Measurements from ENCODE around the gene KATNAL2.

Gene KATNAL2

GRCh38 chr18:46917108-46917802, at the start of gene KATNAL2, which contains the start of gene PIAS2:
Gene KATNAL2 (plus strand): TSS chr18:46917602. CDS start chr18:46946873, 29,271 bp downstream.
Gene PIAS2 (minus strand): TSS chr18:46917507. CDS start chr18:46917345, 162 bp downstream.
- DNase-seq: peak; percentile 16 to 68 (median 46)

- no peak for DNase-seq
These were observed 49.1 kb upstream of the KATNAL2 start for GRCh38 chr18:46868169-46868921.

GRCh38 chr18:46877329-46877987, 39.9 kb upstream of the KATNAL2 start:
- no peak for DNase-seq

- no peak for DNase-seq
These were observed 34.2 kb upstream of the KATNAL2 start for GRCh38 chr18:46883180-46883579.

GRCh38 chr18:46886893-46887292, 30.5 kb upstream of the KATNAL2 start:
- no peak for DNase-seq

- no peak for DNase-seq
These were observed 28.4 kb upstream of the KATNAL2 start for GRCh38 chr18:46888965-46889364.

GRCh38 chr18:46891742-46892214, 25.6 kb upstream of the KATNAL2 start:
- DNase-seq: no peak

GRCh38 chr18:46892842-46893241, 24.6 kb upstream of the KATNAL2 start:
- DNase-seq: no peak

GRCh38 chr18:46893360-46893759, 24.0 kb upstream of the KATNAL2 start:
- no peak for DNase-seq

- no peak for DNase-seq
These were observed 23.3 kb upstream of the KATNAL2 start for GRCh38 chr18:46894124-46894523.

GRCh38 chr18:46899274-46899948, 18.0 kb upstream of the KATNAL2 start:
- no peak for DNase-seq

- no peak for DNase-seq
These were observed 14.0 kb upstream of the KATNAL2 start for GRCh38 chr18:46903406-46903805.

- DNase-seq: no peak
These were observed 7.9 kb upstream of the KATNAL2 start for GRCh38 chr18:46909497-46909896.

- DNase-seq: no peak
These were observed 6.5 kb upstream of the KATNAL2 start for GRCh38 chr18:46910856-46911255.

GRCh38 chr18:46915800-46916550, 1.4 kb upstream of the KATNAL2 start:
- DNase-seq: no peak

GRCh38 chr18:46916551-46917107, 773 bp upstream of the KATNAL2 start:
- peak; percentile 6 to 38 (median 20) for DNase-seq

GRCh38 chr18:46917803-46918600, 600 bp downstream of the KATNAL2 start:
- no peak for DNase-seq

GRCh38 chr18:46920067-46920466, 2.7 kb downstream of the KATNAL2 start:
- DNase-seq: no peak

- DNase-seq: no peak
These were observed 3.3 kb downstream of the KATNAL2 start for GRCh38 chr18:46920653-46921052.

GRCh38 chr18:46939337-46939963, 22.0 kb downstream of the KATNAL2 start:
- no peak for DNase-seq

Data from activated naive CD4-positive, alpha-beta T cell (primary cell).